ENCODE measurements around the gene USP27X.

USP27X gene

DNA sequence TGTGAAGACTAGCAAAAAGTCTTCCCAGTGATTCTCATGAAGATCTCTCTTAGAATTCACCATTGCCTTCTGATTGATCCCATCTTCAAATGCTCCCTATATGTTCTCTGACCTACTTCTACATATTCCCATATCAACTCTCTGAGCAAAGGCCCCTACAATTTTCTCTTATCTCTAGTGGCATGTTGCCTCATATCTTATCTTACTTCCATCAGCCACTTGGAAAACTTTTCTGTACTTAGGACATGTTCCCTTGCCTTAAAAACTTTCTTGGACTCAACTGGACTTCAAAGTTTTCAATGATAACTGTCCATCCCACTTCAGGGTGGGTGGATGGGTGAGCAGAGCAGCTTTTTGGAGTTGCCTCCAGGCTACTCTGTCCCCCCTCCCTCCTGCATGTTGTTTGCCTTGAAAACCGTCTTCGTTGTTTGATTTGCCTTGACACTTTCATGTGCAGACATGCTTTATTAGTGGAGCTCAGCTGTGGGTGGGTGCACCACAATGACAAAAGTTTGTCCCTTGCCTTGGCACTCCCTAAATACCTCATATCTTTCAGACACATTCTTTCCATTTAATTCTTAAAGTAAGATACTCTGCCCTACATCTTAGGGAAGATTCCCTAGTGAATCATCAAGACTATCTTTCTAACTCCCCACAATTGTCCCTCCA lies 18.3 kb upstream of the USP27X start:
- no CpG with 5 or more reads among the region's 2 CpGs for WGBS (ENCODE audit: insufficient coverage)
- H3K27me3 ChIP-seq (replicated peaks in 2 of 5; ENCODE audit: control insufficient read depth in 4 of 5, insufficient read depth in 5 of 5, low read length in 4 of 5): no peaks in the 10 kb centered on the region
- H3K27ac ChIP-seq (ENCODE audit: insufficient read depth in 1 of 2, low read depth in 1 of 2, low read length in 2 of 2, poor library complexity in 1 of 2, severe bottlenecking in 2 of 2): no peak overlapping the region
- no peak for DNase-seq
- no peaks in the 10 kb centered on the region for H3K9me3 ChIP-seq (ENCODE audit: control extremely low read depth in 1 of 5, control insufficient read depth in 4 of 5, insufficient read depth in 2 of 5, low read depth in 1 of 5, low read length in 4 of 5)
- ChIA-PET POLR2A (no interaction called here), CTCF (interaction anchor here (0.9 kb wide), 1 partner anchor 13 kb away, joined by 4 read pairs; no protein-coding TSS in a partner anchor)
- H3K36me3 ChIP-seq (ENCODE audit: control insufficient read depth in 4 of 4, insufficient read depth in 4 of 4, low read length in 3 of 4): no peaks in the 10 kb centered on the region
- no peak overlapping the region for H3K4me3 ChIP-seq (ENCODE audit: control insufficient read depth in 1 of 7, extremely low read depth in 1 of 7, insufficient read depth in 4 of 7, low read depth in 2 of 7, low read length in 6 of 7)
- no peaks in the 10 kb centered on the region for H3K4me1 ChIP-seq (ENCODE audit: control extremely low read depth in 1 of 4, control insufficient read depth in 4 of 4, insufficient read depth in 4 of 4, low read length in 3 of 4)

- Histone ChIP-seq H3K27ac (ENCODE audit: insufficient read depth in 1 of 2, low read depth in 1 of 2, low read length in 2 of 2, poor library complexity in 1 of 2, severe bottlenecking in 2 of 2) (no peak overlapping the region), H3K9me3 (ENCODE audit: control extremely low read depth in 1 of 5, control insufficient read depth in 4 of 5, insufficient read depth in 2 of 5, low read depth in 1 of 5, low read length in 4 of 5) (no peaks in the 10 kb centered on the region), H3K27me3 (replicated peaks in 2 of 5; ENCODE audit: control insufficient read depth in 4 of 5, insufficient read depth in 5 of 5, low read length in 4 of 5) (no peaks in the 10 kb centered on the region), H3K4me1 (ENCODE audit: control extremely low read depth in 1 of 4, control insufficient read depth in 4 of 4, insufficient read depth in 4 of 4, low read length in 3 of 4) (no peaks in the 10 kb centered on the region), H3K4me3 (ENCODE audit: control insufficient read depth in 1 of 7, extremely low read depth in 1 of 7, insufficient read depth in 4 of 7, low read depth in 2 of 7, low read length in 6 of 7) (no peak overlapping the region), H3K36me3 (ENCODE audit: control insufficient read depth in 4 of 4, insufficient read depth in 4 of 4, low read length in 3 of 4) (no peaks in the 10 kb centered on the region)
- no peak for DNase-seq
- ChIA-PET POLR2A (no interaction called here), CTCF (no interaction called here)
Observed at GRCh38 chrX:49862093-49862492, 17.2 kb upstream of the USP27X start.

- H3K27ac ChIP-seq (ENCODE audit: insufficient read depth in 1 of 2, low read depth in 1 of 2, low read length in 2 of 2, poor library complexity in 1 of 2, severe bottlenecking in 2 of 2): no peak overlapping the region
- H3K27me3 ChIP-seq (replicated peaks in 2 of 5; ENCODE audit: control insufficient read depth in 4 of 5, insufficient read depth in 5 of 5, low read length in 4 of 5): peaks cover 0 to 2% (median 0%) of the 10 kb centered on the region in 5 experiments
- H3K4me1 ChIP-seq (ENCODE audit: control extremely low read depth in 1 of 4, control insufficient read depth in 4 of 4, insufficient read depth in 4 of 4, low read length in 3 of 4): no peaks in the 10 kb centered on the region
- ChIA-PET CTCF (interaction anchor here (1.0 to 2.4 kb wide), 2 partner anchors 9 to 10 kb away, joined by 3 to 6 read pairs; no protein-coding TSS in a partner anchor), POLR2A (no interaction called here)
- no peak overlapping the region for H3K4me3 ChIP-seq (ENCODE audit: control insufficient read depth in 1 of 7, extremely low read depth in 1 of 7, insufficient read depth in 4 of 7, low read depth in 2 of 7, low read length in 6 of 7)
- DNase-seq: no peak
- no peaks in the 10 kb centered on the region for H3K9me3 ChIP-seq (ENCODE audit: control extremely low read depth in 1 of 5, control insufficient read depth in 4 of 5, insufficient read depth in 2 of 5, low read depth in 1 of 5, low read length in 4 of 5)
- H3K36me3 ChIP-seq (ENCODE audit: control insufficient read depth in 4 of 4, insufficient read depth in 4 of 4, low read length in 3 of 4): no peaks in the 10 kb centered on the region
- no CpG with 5 or more reads among the region's 1 CpG for WGBS (ENCODE audit: insufficient coverage)
Observed at GRCh38 chrX:49868739-49869138, 10.5 kb upstream of the USP27X start.

DNA sequence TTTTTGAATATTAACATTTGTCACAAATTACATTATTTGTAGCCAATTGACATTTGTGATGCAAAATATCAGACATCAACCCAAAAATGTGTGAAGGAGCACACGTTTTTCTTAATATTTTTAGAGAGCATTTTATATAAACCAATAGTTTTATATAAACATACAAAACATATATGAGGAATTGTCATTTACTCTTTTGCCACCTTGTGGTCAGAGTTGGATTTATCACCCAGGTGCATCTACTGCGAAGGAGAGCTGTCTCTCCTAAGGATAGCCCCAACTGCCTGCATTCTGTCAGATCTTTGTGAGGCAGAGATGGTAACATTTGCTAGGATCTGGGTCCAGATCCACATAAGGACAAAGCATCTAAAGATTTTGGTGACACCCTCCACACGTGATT lies 2.5 kb upstream of the USP27X start:
- 10% methylated on average over 1 of the region's 3 CpGs for WGBS (ENCODE audit: insufficient coverage)
- DNase-seq: peak; percentile 30 to 67 (median 63)
- Histone ChIP-seq H3K4me1 (ENCODE audit: control extremely low read depth in 1 of 4, control insufficient read depth in 4 of 4, insufficient read depth in 4 of 4, low read length in 3 of 4) (peaks cover 0 to 26% (median 12%) of the 10 kb centered on the region in 4 experiments), H3K36me3 (ENCODE audit: control insufficient read depth in 4 of 4, insufficient read depth in 4 of 4, low read length in 3 of 4) (peaks cover 0 to 2% (median 0%) of the 10 kb centered on the region in 4 experiments), H3K4me3 (ENCODE audit: control insufficient read depth in 1 of 7, extremely low read depth in 1 of 7, insufficient read depth in 4 of 7, low read depth in 2 of 7, low read length in 6 of 7) (no peak overlapping the region), H3K27me3 (replicated peaks in 2 of 5; ENCODE audit: control insufficient read depth in 4 of 5, insufficient read depth in 5 of 5, low read length in 4 of 5) (no peaks in the 10 kb centered on the region), H3K27ac (ENCODE audit: insufficient read depth in 1 of 2, low read depth in 1 of 2, low read length in 2 of 2, poor library complexity in 1 of 2, severe bottlenecking in 2 of 2) (no peak overlapping the region), H3K9me3 (ENCODE audit: control extremely low read depth in 1 of 5, control insufficient read depth in 4 of 5, insufficient read depth in 2 of 5, low read depth in 1 of 5, low read length in 4 of 5) (no peaks in the 10 kb centered on the region)
- POLR2A ChIA-PET: no interaction called here
- CTCF ChIA-PET: interaction anchor here (0.8 to 3.9 kb wide), 2 partner anchors 37 to 1247 kb away, joined by 3 to 31 read pairs; no protein-coding TSS in a partner anchor

DNA sequence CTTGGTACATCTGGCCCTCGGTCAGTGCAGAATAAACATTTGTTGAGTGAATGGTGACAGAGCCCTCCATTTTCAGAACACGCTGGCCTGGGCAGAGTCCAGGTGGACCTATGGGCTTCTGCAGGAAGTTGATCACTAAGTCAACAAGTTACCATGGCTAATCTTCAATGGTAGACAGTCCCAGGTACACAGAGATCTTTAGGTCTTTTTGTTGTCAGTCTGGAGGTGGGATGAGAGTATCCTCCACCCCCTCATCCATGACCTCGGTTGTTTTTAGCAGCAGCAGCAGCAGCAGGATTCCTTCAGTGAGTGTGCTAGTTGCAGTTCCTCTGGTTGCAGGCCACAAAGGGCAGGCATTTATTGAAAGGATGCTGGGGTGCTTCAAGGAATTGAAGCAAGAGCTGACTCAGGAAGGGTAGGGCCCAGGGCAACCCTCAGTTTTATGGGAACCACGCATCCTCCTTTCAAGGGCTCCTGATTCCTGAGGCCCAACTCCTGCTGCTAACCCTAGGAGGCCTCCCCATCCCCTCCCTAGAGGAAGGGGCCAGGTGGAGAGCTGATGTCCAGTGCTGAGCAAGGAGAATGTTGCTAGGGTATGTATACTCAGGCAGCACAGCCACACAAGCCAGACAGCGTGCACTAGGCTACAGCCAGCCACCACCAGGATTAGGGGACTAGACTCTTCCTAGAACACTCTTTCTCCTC lies 1.7 kb upstream of the USP27X start:
- POLR2A ChIA-PET: no interaction called here
- CTCF ChIA-PET: interaction anchor here (0.8 to 3.9 kb wide), 5 partner anchors 9 to 1248 kb away, joined by 3 to 31 read pairs (median 6); no protein-coding TSS in a partner anchor
- Histone ChIP-seq H3K4me3 (ENCODE audit: control insufficient read depth in 1 of 7, extremely low read depth in 1 of 7, insufficient read depth in 4 of 7, low read depth in 2 of 7, low read length in 6 of 7) (no peak overlapping the region), H3K27me3 (replicated peaks in 2 of 5; ENCODE audit: control insufficient read depth in 4 of 5, insufficient read depth in 5 of 5, low read length in 4 of 5) (no peaks in the 10 kb centered on the region), H3K36me3 (ENCODE audit: control insufficient read depth in 4 of 4, insufficient read depth in 4 of 4, low read length in 3 of 4) (peaks cover 0 to 2% (median 0%) of the 10 kb centered on the region in 4 experiments), H3K9me3 (ENCODE audit: control extremely low read depth in 1 of 5, control insufficient read depth in 4 of 5, insufficient read depth in 2 of 5, low read depth in 1 of 5, low read length in 4 of 5) (no peaks in the 10 kb centered on the region), H3K4me1 (ENCODE audit: control extremely low read depth in 1 of 4, control insufficient read depth in 4 of 4, insufficient read depth in 4 of 4, low read length in 3 of 4) (peaks cover 0 to 26% (median 12%) of the 10 kb centered on the region in 4 experiments), H3K27ac (ENCODE audit: insufficient read depth in 1 of 2, low read depth in 1 of 2, low read length in 2 of 2, poor library complexity in 1 of 2, severe bottlenecking in 2 of 2) (peak overlapping the region in 1 of 2 experiments; percentile 32)
- DNase-seq: no peak
- 88% methylated on average over 4 of the region's 5 CpGs for WGBS (ENCODE audit: insufficient coverage)

DNA sequence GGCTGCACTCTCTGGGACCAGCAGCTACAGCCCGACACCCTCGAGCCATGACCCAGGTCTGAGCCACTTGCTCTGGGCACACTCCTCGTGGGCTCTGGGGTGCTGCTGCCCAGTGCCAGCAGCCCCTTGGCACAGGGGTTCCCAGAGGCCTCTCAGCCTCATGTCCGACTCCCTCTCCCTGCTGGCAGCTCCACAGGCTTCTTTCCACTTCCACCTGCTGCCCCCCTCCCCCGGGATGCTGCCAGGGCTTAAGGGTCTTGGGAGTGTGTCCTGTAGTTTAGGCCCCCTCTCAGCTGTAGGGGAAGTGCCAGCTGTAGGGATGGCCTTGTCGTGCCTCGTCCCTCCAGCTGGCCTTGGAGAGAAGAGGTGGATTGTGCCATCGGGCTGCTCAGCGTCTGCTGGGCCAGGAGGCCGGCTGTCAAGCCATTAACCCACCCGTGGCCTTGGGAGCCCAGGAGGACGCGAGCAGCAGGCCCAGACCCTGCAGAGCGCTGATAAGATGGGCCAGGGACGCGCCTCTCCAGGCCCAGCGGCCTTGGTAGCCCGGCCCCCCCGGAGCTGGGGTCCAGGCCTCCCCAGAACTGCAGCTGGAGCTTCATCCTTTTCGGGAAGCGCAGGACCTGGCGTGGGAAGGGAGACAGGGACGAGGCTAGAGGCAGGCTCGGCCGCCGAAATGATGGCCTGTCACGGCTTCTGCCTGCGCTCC lies 1.0 kb upstream of the USP27X start:
- CTCF ChIA-PET: interaction anchor here (1.2 to 3.9 kb wide), 4 partner anchors 9 to 587 kb away, joined by 3 to 31 read pairs (median 8); no protein-coding TSS in a partner anchor
- Histone ChIP-seq H3K4me1 (ENCODE audit: control extremely low read depth in 1 of 4, control insufficient read depth in 4 of 4, insufficient read depth in 4 of 4, low read length in 3 of 4) (peaks cover 0 to 26% (median 12%) of the 10 kb centered on the region in 4 experiments), H3K9me3 (ENCODE audit: control extremely low read depth in 1 of 5, control insufficient read depth in 4 of 5, insufficient read depth in 2 of 5, low read depth in 1 of 5, low read length in 4 of 5) (no peaks in the 10 kb centered on the region), H3K27me3 (replicated peaks in 2 of 5; ENCODE audit: control insufficient read depth in 4 of 5, insufficient read depth in 5 of 5, low read length in 4 of 5) (no peaks in the 10 kb centered on the region), H3K27ac (ENCODE audit: insufficient read depth in 1 of 2, low read depth in 1 of 2, low read length in 2 of 2, poor library complexity in 1 of 2, severe bottlenecking in 2 of 2) (no peak overlapping the region), H3K36me3 (ENCODE audit: control insufficient read depth in 4 of 4, insufficient read depth in 4 of 4, low read length in 3 of 4) (peaks cover 0 to 2% (median 1%) of the 10 kb centered on the region in 4 experiments), H3K4me3 (ENCODE audit: control insufficient read depth in 1 of 7, extremely low read depth in 1 of 7, insufficient read depth in 4 of 7, low read depth in 2 of 7, low read length in 6 of 7) (peak overlapping the region in 5 of 7 experiments; percentile 48 to 82 (median 66))
- DNase-seq: peak in 1 of 3 donors; percentile 8
- WGBS (ENCODE audit: insufficient coverage): 52% methylated on average over 24 of the region's 28 CpGs
- POLR2A ChIA-PET: interaction anchor here (0.7 kb wide), 1 partner anchor 40 kb away, joined by 4 read pairs; no protein-coding TSS in a partner anchor

Data from common myeloid progenitor, CD34-positive (primary cell).